GM19452 (cell line): ENCODE data around the gene TTC4.

Source experiments
- ATAC-seq: cut with Tn5 transposase; IDR thresholded peaks from one replicate; pipeline ENCODE4 v1.9.1; 2021; ENCODE audit not compliant: unreplicated experiment

Gene TTC4, protein sequence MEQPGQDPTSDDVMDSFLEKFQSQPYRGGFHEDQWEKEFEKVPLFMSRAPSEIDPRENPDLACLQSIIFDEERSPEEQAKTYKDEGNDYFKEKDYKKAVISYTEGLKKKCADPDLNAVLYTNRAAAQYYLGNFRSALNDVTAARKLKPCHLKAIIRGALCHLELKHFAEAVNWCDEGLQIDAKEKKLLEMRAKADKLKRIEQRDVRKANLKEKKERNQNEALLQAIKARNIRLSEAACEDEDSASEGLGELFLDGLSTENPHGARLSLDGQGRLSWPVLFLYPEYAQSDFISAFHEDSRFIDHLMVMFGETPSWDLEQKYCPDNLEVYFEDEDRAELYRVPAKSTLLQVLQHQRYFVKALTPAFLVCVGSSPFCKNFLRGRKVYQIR

DNA sequence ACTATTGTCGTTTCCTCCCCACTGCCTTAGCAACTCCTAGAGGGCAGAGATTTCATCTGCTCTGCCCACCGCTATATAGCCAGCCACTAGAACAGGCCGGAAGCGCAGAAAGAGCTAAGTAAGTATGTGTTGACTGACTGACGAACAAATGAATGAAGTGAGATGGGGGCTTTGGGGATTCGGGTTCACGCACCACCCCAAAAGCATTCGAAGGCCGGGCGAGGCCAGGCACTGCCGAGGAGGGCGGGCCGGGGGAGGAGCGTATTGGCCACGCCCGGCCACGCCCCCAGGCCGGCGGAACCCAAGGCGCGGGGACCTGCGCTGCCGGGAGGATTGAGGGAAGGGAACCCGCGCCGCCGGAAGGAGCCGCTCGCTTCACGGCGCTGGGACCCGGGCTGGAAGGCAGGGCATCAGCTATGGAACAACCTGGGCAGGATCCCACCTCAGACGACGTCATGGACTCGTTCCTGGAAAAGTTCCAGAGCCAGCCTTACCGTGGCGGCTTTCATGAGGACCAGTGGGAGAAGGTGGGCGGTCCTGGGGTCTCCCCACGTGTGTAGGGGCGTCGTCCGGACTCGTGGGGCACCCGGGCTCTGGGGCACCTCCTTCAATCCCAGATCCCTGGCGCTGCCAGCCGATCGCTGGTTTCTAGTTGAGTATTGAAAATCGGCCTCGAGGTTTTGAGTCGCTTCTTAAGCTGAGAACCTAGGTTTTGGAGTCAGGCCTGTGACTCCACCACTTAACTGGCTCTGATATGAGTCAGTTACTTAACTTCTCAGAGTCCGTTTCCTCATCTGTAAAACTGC, at the start of gene TTC4:
Gene TTC4, plus strand, starts transcription at position 369 of the 806 bp plus-strand sequence. Its CDS starts 48 bp downstream, at position 417.
- ATAC-seq: peak; percentile 94

DNA sequence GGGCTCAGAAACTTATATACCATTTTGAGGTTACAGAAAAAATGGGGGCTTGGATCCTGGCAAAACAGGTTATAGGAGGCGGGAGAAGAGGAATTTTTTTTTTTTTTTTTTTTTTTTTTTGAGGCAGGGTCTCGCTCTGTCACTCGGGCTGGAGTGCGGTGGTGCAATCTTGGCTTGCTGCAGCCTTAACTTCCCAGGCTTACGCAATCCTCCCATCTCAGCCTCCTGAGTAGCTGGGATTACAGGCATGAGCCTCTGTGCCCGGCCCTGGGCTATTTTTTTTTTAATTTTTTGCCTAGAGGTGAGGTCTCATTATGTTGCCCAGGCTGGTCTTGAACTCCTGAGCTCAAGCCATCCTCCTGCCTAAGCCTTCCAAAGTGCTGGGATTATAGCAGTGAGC, 49.3 kb upstream of the TTC4 start:
- ATAC-seq: no peak

DNA sequence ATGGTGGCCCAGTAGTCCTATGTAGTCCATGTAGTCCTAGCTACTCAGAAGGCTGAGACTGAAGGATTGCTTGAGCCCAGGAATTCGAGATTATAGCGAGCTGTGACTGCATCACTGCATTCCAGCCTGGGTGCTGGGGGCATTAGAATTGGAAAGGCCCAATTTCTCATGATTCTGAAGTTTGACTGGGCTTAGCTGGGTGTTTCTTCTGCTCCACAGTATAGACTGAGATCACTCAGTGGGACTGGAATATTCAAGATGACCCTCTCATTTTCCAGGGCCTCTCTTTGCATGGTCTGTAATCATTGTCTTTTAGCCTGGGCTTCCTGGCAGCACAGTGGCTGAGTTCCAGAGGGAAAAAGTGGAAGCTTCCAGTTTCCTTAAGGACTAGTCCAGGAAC, 47.9 kb upstream of the TTC4 start:
- ATAC-seq: no peak

DNA sequence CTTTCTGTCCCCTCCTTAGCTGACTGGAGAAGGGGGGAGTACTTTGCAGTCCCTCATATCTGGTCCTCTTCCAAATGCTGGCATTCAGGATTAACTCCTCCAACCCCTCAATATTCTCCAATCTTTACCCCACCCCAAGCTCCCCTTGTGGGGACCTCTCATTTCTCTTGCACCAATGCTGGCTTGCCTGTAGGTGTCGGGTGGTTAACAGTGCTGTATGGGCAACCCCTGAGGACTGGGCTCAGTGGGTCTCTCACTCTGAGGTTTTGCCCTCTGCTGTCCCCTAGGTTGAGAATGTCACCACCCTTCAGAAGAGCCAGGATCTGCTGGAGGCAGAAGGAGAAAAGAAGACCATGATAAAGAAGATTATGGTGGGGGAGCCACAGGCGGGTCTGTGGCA, 47.1 kb upstream of the TTC4 start:
- no peak for ATAC-seq

DNA sequence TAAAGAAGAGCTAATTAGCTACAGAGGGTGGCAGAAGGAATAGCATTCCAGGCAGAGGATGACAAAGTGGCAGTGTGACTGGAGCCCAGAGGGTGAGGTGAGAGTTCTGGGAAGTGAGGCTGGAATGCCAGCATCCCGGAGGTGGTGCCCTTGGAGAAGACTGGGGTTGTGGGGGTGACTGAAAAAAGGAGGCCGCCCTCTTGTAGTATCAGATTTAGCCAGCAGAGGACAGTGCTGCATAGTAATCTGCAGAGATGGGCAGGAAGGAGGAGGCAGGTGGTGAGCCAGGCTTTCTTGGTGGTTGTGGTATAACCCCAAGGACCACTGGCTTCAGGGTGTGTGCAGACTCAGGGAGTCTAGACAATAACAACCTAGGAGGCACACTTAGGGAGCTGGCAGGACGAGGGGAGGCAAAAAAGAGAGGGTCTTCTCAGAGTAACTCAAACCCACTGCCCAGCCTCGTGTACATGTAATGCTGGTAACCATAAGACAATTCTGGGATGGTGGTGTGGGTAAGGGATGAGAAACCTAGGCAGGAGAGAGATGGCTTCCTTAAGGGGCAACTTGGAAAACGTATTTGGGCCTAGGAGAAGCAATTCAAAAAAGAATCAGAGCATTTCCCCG, 43.6 kb upstream of the TTC4 start:
- no peak for ATAC-seq

DNA sequence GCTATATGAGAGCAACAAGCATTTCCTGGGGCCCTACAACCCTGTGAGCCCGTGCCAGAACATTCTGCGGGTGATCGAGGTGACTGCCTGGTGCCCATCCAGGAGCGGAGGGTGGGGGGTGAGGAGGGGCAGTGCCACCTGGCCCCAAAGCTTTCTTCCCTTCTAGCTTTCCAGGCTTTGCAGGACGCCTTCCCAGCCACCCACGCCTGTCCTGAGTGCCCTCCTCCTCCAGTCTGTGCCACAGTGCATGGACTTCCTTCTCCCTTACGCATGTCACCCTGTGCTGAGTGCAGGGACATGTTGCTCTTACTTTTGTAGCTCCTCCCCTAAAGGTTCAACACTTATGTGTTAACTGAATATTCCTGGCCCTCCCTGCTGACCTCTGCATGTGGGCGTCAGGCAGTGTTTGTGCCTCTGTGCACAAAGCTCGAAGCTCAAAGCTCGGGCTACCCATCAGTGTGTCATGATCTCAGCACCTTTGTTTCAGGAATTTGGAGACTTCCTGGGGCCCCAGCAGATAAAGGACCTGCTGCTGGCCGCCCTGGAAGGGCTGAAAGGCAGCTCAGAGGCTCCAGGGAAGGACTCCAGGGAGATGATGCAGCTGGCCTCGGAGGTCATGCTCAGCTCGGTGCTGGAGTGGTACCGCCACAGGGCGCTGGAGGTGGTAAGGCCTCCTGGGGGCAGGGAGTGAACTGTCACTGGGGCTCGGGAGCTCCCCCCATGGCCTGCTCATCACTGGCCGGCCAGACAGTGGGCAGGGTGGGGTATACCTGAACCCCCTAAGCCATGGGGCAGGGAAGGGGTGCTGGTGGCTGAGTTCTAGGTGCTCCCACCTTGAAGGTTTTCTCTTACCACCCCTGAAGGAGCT, 36.7 kb upstream of the TTC4 start:
- ATAC-seq: no peak

DNA sequence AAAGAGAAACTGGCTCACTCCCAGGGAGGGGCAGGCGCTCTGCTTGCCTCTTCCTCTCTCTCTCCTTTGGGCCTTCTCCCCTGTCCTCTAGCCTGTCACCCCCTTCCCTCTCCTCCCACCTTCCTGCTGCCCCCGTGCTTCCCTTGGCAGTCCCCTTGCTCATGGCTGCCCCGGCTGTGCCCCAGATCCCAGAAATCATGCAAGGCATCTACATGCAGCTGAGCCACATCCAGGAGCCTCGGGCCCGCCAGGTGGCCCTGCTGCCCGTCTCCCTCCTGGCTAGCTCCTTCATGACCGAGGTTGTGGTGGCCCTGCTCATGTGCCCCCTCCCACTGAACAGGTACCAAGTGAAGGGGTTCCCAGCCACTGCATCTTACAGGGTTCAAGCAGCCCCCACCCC, 36.0 kb upstream of the TTC4 start:
- ATAC-seq: no peak

DNA sequence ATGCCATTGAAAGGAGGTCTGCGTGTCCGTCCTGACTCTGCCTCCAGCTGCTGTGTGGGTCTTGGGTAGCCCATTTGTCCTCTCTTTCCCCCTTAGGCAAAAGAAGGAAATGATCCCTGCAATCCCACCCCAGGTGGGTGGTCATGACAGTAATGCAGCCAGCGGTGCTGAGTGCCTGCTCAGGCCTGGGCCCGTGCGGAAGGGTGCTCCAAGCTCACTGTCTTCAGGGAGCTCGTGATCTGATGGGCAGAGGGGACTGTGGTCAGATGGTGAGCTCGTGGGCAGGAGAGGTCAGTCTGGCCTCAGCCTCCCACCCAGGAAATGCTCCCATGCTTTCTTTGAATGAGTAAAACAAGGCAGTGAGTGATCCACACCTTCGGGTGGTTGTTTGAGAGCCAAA, 35.3 kb upstream of the TTC4 start:
- no peak for ATAC-seq

DNA sequence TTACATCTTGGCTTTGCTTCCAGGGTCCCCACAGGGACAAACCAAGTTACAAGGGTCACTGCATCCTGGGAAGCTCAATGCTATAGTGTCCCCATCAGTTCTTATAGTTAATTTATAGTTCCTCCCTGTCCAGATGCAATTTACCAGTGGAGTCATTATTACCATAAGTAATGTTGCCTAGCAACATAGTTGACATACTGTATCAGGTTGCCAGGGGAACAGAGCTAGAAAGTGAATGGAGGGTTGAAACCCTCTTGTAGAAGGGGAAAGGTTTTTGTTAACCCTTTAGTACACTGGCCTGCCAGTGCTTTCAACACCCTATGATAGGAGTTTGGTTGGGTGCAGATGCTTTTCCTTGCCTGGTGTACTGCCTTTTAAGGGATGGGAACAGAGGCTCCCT, 34.3 kb upstream of the TTC4 start:
- no peak for ATAC-seq

DNA sequence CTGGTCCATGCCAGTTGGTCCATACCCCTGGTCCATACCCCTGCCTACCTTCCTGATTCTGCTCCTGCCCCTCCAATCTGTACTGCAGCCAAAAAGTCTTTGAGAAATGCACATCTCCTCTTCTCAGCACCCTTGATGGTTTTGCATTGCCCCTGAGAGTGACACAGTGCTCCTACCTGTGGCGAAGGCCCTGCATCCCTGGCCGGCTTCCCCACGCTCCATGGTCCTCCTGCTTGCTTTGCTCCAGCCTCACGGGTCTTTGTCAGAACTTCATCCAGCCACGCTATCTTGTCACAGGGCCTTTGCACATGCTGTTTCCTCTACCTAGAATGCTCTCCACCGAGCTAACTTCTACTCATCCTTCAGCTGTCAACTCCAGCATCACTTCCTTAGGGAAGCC, 32.2 kb upstream of the TTC4 start:
- no peak for ATAC-seq

DNA sequence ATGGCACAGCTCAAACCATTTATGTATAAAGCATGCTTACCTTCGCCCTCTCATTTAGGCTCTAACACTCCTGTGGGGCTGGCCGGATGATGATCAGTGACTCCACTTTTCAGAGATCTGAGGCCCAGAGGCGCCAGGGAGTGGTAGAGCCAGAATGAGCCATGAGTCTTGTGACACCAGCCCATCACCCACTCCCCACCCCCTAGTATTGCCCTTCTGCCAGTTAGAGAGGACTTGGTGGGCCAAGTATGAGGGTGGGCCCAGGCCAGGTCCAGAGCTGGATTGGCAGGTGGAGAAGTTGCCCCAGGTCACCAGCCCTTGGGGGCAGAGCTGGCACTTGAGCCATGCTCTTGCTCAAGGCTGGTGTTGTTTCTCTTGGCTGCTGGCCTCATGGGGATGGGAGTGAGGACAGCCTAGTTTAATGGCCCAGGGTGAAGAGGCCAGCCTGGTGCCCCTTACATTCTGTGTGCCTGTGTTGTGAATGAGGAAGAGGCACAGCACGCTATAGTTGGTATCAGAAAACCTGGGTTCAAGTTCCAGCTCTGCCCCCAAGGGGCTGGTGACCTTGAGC, 30.2 kb upstream of the TTC4 start:
- ATAC-seq: no peak

DNA sequence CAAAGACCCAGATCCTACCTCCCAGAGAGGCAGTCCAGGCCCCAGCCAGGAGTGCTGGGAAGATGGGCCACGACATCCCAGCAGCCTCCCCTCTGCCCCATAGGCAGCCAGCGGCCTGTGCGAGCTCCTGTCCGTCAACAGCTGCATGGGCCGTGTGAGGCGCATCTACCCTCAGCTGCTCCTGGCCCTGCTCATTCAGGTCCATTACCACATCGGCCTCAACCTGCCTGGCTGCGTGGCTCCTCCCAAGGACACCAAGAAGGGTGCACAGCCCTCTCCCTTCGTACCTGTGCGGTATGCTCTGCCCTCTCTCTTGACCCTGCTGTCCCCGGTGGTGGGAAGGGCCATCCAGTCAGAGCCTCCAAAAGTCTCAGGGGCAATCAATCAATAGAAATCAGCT, 29.5 kb upstream of the TTC4 start:
- ATAC-seq: no peak

DNA sequence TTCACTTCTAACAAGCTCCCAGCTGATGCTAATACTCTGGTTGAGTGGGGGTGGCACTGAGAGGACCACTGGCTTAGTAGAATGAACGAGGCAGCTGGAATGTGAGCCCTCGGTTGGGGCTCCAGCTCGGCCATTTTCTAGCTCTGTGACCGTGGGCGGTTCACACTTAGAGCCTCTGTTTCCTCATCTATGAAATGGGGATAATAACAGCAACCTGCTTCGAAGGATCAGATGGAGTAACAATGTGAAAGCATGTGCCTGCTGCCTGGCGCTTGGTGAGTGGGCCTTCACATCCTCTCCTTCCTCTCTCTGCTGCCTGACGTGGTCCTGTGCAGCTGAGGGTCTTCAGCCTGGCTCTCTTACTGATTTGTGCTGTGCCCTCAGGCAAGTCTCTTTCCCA, 20.9 kb upstream of the TTC4 start:
- ATAC-seq: no peak

DNA sequence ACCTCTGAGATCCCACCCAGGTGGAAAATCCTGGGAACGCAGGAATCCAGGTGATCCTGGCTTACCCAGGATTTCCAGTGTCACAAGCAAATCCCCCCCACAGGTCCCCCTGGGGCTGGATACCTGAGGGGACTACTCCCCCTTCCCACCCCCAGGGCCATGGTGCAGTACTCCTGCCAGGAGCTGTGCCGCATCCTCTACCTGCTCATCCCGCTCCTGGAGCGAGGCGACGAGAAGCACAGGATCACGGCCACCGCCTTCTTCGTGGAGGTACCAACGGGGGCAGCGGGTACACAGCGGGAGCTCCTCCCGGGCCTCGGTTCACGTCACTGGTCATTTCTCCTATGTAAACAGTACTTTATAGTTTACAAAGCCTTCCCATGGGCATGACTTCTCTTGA, 20.4 kb upstream of the TTC4 start:
- no peak for ATAC-seq

DNA sequence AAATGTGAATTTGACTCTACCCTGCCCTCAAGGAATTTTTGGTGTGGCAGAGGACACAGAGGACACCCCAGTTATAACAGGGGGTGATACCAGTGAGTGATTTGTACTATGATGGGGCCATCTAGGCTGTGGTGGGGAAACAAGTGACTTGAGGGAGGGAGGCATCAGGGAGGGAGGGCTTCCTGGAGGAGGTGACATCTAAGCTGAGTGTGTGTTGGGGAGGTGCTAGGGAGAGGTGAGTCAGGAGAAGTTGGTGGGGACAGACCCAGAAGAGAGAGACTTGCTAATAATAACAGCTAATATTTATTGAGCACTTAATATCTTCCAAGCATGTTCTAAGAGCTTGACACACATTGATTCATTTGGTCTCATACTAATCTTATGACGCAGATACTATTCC, 19.9 kb upstream of the TTC4 start:
- ATAC-seq: no peak

DNA sequence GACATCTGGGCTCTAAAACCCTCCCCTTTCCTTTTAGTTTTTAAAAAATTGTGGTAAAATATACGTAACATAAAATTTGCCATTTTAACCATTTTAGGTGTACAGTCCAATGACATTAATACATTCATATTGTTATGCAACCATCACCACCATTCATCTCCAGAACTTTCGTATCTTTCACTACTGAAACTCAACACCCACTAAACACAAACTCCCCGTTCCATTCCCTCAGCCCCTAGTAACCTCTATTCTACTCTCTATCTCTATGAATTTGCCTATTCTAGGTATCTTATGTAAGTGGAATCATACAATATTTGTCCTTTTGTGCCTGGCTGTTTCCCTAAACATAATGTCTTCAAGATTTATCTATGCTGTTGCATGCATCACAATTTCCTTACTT, 19.4 kb upstream of the TTC4 start:
- ATAC-seq: no peak

DNA sequence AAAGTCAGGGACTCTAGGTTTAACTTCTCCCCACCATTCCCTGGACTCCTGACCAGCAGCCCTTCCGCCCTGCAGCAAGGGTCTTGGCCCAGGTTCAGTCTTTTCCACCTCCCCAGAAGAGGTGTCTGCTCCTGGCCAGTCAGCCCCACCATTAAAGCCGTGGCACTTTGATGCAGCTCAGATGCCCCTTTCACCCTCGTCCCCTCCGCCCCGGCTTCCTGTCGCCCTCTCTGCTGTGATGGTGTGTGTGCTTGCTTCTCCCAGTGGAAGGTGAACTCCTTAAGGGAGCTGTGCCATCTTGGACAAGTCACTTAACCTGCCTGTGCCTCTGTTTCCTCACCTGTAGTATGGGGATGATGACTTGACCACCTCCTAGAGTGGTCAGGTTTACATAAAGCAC, 17.8 kb upstream of the TTC4 start:
- no peak for ATAC-seq

DNA sequence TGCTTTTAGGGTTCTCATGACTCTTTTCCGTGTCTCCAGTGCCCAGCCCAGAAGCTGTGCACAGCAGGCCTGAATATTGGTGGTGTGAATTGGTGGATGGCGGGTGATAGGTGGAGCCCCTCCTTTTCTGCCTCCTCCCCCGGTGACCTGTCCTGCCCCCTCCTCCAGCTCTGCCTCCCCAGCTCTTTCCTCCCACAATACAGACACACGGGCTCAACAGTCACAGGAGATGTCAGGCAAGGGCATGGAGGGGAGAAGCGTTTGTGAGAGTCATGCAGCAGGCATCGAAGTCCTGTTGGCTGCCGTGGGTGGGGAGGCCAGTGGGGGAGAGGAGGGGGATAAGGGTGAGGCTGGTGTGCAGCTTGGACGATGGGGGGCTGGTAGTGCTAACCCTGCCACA, 17.3 kb upstream of the TTC4 start:
- no peak for ATAC-seq

DNA sequence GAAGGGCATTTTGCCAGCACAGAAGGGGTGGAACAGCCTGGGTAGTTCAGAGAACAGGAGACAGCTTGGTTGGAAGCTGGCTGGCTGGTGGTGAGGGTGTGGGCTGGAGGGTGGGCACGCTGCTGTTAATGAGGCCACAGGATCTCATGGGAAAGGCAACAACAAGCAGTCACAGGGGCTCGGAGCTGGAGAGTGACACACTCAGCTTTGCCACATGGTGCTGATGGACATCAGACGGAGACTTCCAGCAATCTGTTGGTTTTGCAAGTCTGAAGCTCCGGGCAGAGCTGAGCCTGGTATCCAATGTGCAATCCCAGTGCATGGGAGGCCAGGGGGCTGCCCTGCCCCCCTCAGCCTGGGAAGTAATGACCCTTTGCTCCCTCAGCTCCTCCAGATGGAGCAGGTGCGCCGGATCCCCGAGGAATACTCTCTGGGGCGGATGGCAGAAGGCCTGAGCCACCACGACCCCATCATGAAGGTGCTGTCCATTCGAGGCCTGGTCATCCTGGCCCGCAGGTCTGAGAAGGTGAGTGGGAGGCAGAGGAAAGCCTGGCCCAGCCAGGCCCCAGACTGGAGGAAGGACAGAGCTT, 15.6 kb upstream of the TTC4 start:
- no peak for ATAC-seq

DNA sequence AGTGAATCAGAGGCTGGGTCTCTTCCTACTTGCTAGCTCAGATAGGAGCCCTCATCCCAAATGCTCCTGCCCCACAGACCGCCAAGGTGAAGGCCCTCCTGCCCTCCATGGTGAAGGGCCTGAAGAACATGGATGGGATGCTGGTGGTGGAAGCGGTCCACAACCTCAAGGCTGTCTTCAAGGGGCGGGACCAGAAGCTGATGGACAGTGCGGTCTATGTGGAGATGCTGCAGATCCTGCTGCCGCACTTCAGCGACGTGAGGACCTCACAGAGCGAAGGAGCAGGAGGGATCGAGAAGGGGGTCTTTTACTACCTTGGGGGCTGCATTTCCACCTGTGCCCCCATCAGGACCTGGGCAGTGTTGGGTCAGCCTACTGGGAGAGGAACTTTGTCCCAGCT, 14.6 kb upstream of the TTC4 start:
- ATAC-seq: no peak
